GM12875 (cell line): ENCODE results near the gene PORCN.

Source experiments
- H3K4me3 ChIP-seq: one replicate; pipeline ENCODE4 v1.5.1; 2011; ENCODE audit warnings: low read depth, low read length, control low read depth
- CTCF ChIP-seq: IDR thresholded peaks from 2 replicates; pipeline ENCODE4 v1.5.1; 2011; ENCODE audit warnings: low read depth, mild to moderate bottlenecking, control low read depth, inconsistent platforms, low read length, moderate library complexity, borderline replicate concordance; ENCODE audit not compliant: insufficient read depth

Gene PORCN

GRCh38 chrX:48475774-48476577 lies 32.8 kb upstream of the PORCN start, which contains the start of gene FTSJ1:
Gene FTSJ1, plus strand, starts transcription at chrX:48476199. Its CDS starts 1,849 bp downstream, at chrX:48478048.
- no peak for TF ChIP-seq CTCF
- peak within 1 kb of the TSS; percentile 74 for H3K4me3 ChIP-seq

- TF ChIP-seq CTCF = no peak
- peak overlapping the region; percentile 74 for H3K4me3 ChIP-seq
Observed at GRCh38 chrX:48476919-48477318, 31.9 kb upstream of the PORCN start.

- TF ChIP-seq CTCF = no peak
- H3K4me3 ChIP-seq = no peak overlapping the region
Observed at GRCh38 chrX:48477960-48478755, 30.6 kb upstream of the PORCN start.

GRCh38 chrX:48478806-48479205 lies 30.0 kb upstream of the PORCN start:
- H3K4me3 ChIP-seq = no peak overlapping the region
- no peak for TF ChIP-seq CTCF

- no peak for TF ChIP-seq CTCF
- no peak overlapping the region for H3K4me3 ChIP-seq
Observed at GRCh38 chrX:48480142-48480541, 28.6 kb upstream of the PORCN start.

- no peak for TF ChIP-seq CTCF
- no peak overlapping the region for H3K4me3 ChIP-seq
Observed at GRCh38 chrX:48480583-48480982, 28.2 kb upstream of the PORCN start.

GRCh38 chrX:48482526-48482925 lies 26.3 kb upstream of the PORCN start:
- no peak for TF ChIP-seq CTCF
- H3K4me3 ChIP-seq = no peak overlapping the region
